GM23338 (cell line): ENCODE results near the gene XRN2. TPM values are rescaled to one million over a fixed set of nuclear protein-coding genes. Genes with fewer than 3 reads are reported as not detected.

Source experiments
- ATAC-seq: fragments of 200-7000 bp; cut with Tn5 transposase; 3 replicates; pipeline ENCODE4 v1.9.1; 2020
- DNase-seq: peaks from one replicate; pipeline ENCODE4 v3.0.0-alpha.2; 2015; ENCODE audit warnings: low spot score
- H2AFZ ChIP-seq: fragments of 200-600 bp; sonication (generic); 2 replicates; pipeline ENCODE4 v1.8.0; 2016; ENCODE audit warnings: antibody characterized with exemption, mild to moderate bottlenecking, moderate library complexity
- H3F3A ChIP-seq: fragments of 200-600 bp; sonication (generic); replicated peaks from 2 replicates; pipeline ENCODE4 v1.8.0; 2017; ENCODE audit warnings: antibody characterized with exemption, mixed run types, low read depth
- H3K27ac ChIP-seq: fragments of 200-600 bp; sonication (generic); 2 replicates; pipeline ENCODE4 v1.6.1; 2016; ENCODE audit warnings: low read depth
- H3K27me3 ChIP-seq: fragments of 200-600 bp; sonication (generic); 2 replicates; pipeline ENCODE4 v1.8.0; 2016; ENCODE audit warnings: mild to moderate bottlenecking, mixed run types, moderate library complexity; ENCODE audit not compliant: insufficient read depth
- H3K36me3 ChIP-seq: fragments of 200-600 bp; sonication (generic); 2 replicates; pipeline ENCODE4 v1.8.0; 2016; ENCODE audit warnings: mild to moderate bottlenecking; ENCODE audit not compliant: insufficient read depth
- H3K4me1 ChIP-seq: fragments of 200-600 bp; sonication (generic); 2 replicates; pipeline ENCODE4 v1.8.0; 2016; ENCODE audit warnings: mild to moderate bottlenecking, moderate library complexity; ENCODE audit not compliant: insufficient read depth
- H3K4me2 ChIP-seq: fragments of 200-600 bp; sonication (generic); 2 replicates; pipeline ENCODE4 v1.7.1; 2017; ENCODE audit warnings: mixed run types
- H3K4me3 ChIP-seq: fragments of 200-600 bp; sonication (generic); 2 replicates; pipeline ENCODE4 v1.6.1; 2016; ENCODE audit warnings: mixed run types
- H3K79me2 ChIP-seq: fragments of 200-600 bp; sonication (generic); replicated peaks from 2 replicates; pipeline ENCODE4 v1.8.0; 2017; ENCODE audit warnings: mild to moderate bottlenecking; ENCODE audit not compliant: insufficient read depth
- H3K9me2 ChIP-seq: fragments of 200-600 bp; sonication (generic); 2 replicates; pipeline ENCODE4 v1.8.0; 2017; ENCODE audit not compliant: insufficient read depth
- H4K20me1 ChIP-seq: fragments of 200-600 bp; sonication (generic); replicated peaks from 2 replicates; pipeline ENCODE4 v1.8.0; 2017; ENCODE audit warnings: mild to moderate bottlenecking; ENCODE audit not compliant: insufficient read depth
- H3K27ac Mint-ChIP-seq: 2 replicates; pipeline ENCODE4 v1.8.0; 2020; ENCODE audit warnings: inconsistent platforms, mild to moderate bottlenecking, moderate library complexity, mixed read lengths
- H3K27me3 Mint-ChIP-seq: 3 replicates; pipeline ENCODE4 v1.8.0; 2022; ENCODE audit warnings: low read depth, mild to moderate bottlenecking, moderate library complexity, mixed read lengths, inconsistent platforms; ENCODE audit not compliant: insufficient read depth, poor library complexity
- H3K36me3 Mint-ChIP-seq: 3 replicates; pipeline ENCODE4 v1.8.0; 2021; ENCODE audit warnings: low read depth, mild to moderate bottlenecking, inconsistent platforms, moderate library complexity, mixed read lengths
- H3K4me1 Mint-ChIP-seq: 3 replicates; pipeline ENCODE4 v1.8.0; 2020; ENCODE audit warnings: mild to moderate bottlenecking, inconsistent platforms, mixed read lengths
- H3K4me3 Mint-ChIP-seq: 3 replicates; pipeline ENCODE4 v1.8.0; 2021; ENCODE audit warnings: moderate library complexity, mild to moderate bottlenecking, inconsistent platforms, mixed read lengths
- H3K9me3 Mint-ChIP-seq: 3 replicates; pipeline ENCODE4 v1.8.0; 2020; ENCODE audit warnings: moderate library complexity, mild to moderate bottlenecking, inconsistent platforms, mixed read lengths
- CREB1 ChIP-seq: fragments of 250-450 bp; sonication (Bioruptor Pico); IDR thresholded peaks from 2 replicates; pipeline ENCODE4 v1.5.0; 2020; ENCODE audit warnings: low read depth, mild to moderate bottlenecking, moderate library complexity
- EZH2 ChIP-seq: fragments of 200-600 bp; sonication (generic); IDR thresholded peaks from one replicate; pipeline ENCODE4 v1.8.0; 2017; ENCODE audit warnings: antibody characterized with exemption, mild to moderate bottlenecking, low read depth; ENCODE audit not compliant: unreplicated experiment
- EZH2phosphoT487 ChIP-seq: fragments of 200-600 bp; sonication (generic); IDR thresholded peaks from one replicate; pipeline ENCODE4 v1.8.1; 2018; ENCODE audit warnings: antibody characterized with exemption; ENCODE audit not compliant: unreplicated experiment
- NANOG ChIP-seq: IDR thresholded peaks from 2 replicates; pipeline ENCODE4 v1.6.1; 2016; ENCODE audit warnings: antibody characterized with exemption, borderline replicate concordance
- POLR2AphosphoS5 ChIP-seq: IDR thresholded peaks from 2 replicates; pipeline ENCODE4 v1.6.1; 2016; ENCODE audit warnings: antibody characterized with exemption, low read depth
- STAT1 ChIP-seq: IDR thresholded peaks from one replicate; pipeline ENCODE4 v1.6.1; 2016; ENCODE audit warnings: antibody characterized with exemption; ENCODE audit not compliant: unreplicated experiment
- ZNF114 ChIP-seq: fragments of 250-450 bp; sonication (Bioruptor Pico); IDR thresholded peaks from 2 replicates; pipeline ENCODE4 v1.5.0; 2020; ENCODE audit warnings: mild to moderate bottlenecking, moderate library complexity
- ZNF331 ChIP-seq: fragments of 250-450 bp; sonication (Bioruptor Pico); IDR thresholded peaks from 2 replicates; pipeline ENCODE4 v1.5.0; 2020; ENCODE audit warnings: low read depth, mild to moderate bottlenecking, moderate library complexity
- polyA plus RNA-seq: library from polyadenylated mRNA; unstranded; fragments of >200 nt; fragmentation: Nextera tagmentation; extraction: Ambion mirVana; gene quantifications from 2 replicates; pipeline ENCODE4 v1.2.1, GENCODE V29; 2016
- total RNA-seq: library from RNA; depleted of rRNA; stranded (reverse); fragments of >200 nt; shearing (Covaris generic); gene quantifications from 2 replicates; pipeline ENCODE4 v1.2.3, GENCODE V29; 2014
- TF ChIP-seq, protein P1 (sequence below): fragments of 250-450 bp; sonication (Bioruptor Pico); IDR thresholded peaks from 2 replicates; pipeline ENCODE4 v1.5.0; 2020; ENCODE audit warnings: mild to moderate bottlenecking, moderate library complexity
- TF ChIP-seq, protein P2 (sequence below): IDR thresholded peaks from one replicate; pipeline ENCODE4 v1.6.1; 2018; ENCODE audit warnings: antibody characterized with exemption; ENCODE audit not compliant: unreplicated experiment

XRN2 gene
- total and polyA plus RNA-seq, 2 experiments from 2014 or later: 113 to 150 TPM

DNA sequence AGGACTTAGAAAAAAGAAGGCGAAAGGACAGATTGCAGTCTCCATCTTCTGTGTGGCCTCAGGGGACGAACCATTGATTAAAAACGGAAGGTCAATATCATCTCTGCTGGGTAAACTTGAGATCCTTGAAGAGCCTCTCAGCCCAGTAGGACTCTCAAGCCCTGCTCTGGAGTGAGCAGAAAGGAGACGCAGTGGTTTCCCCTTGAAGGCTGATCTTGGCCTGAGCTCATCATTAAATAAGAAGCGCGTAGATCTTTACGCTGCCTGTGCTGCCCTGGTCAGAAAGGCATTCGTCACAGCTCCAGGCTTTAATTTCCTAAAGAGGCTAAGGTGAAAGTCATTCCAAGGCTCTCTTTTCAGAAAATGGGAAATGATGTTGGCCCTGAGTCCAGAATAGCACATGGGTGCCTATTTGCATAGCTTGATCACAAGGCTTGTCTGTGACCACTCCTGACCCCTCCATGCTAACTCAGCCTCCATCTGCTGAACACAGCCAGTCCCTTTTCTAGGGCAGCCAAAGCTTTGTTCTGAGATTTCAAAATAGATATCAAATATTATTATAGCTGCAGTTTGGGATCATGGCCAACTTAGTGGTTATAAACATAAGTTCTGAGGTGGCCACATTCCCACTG is 29.3 kb upstream of the XRN2 start (continued):
- TF ChIP-seq, protein P1, sequence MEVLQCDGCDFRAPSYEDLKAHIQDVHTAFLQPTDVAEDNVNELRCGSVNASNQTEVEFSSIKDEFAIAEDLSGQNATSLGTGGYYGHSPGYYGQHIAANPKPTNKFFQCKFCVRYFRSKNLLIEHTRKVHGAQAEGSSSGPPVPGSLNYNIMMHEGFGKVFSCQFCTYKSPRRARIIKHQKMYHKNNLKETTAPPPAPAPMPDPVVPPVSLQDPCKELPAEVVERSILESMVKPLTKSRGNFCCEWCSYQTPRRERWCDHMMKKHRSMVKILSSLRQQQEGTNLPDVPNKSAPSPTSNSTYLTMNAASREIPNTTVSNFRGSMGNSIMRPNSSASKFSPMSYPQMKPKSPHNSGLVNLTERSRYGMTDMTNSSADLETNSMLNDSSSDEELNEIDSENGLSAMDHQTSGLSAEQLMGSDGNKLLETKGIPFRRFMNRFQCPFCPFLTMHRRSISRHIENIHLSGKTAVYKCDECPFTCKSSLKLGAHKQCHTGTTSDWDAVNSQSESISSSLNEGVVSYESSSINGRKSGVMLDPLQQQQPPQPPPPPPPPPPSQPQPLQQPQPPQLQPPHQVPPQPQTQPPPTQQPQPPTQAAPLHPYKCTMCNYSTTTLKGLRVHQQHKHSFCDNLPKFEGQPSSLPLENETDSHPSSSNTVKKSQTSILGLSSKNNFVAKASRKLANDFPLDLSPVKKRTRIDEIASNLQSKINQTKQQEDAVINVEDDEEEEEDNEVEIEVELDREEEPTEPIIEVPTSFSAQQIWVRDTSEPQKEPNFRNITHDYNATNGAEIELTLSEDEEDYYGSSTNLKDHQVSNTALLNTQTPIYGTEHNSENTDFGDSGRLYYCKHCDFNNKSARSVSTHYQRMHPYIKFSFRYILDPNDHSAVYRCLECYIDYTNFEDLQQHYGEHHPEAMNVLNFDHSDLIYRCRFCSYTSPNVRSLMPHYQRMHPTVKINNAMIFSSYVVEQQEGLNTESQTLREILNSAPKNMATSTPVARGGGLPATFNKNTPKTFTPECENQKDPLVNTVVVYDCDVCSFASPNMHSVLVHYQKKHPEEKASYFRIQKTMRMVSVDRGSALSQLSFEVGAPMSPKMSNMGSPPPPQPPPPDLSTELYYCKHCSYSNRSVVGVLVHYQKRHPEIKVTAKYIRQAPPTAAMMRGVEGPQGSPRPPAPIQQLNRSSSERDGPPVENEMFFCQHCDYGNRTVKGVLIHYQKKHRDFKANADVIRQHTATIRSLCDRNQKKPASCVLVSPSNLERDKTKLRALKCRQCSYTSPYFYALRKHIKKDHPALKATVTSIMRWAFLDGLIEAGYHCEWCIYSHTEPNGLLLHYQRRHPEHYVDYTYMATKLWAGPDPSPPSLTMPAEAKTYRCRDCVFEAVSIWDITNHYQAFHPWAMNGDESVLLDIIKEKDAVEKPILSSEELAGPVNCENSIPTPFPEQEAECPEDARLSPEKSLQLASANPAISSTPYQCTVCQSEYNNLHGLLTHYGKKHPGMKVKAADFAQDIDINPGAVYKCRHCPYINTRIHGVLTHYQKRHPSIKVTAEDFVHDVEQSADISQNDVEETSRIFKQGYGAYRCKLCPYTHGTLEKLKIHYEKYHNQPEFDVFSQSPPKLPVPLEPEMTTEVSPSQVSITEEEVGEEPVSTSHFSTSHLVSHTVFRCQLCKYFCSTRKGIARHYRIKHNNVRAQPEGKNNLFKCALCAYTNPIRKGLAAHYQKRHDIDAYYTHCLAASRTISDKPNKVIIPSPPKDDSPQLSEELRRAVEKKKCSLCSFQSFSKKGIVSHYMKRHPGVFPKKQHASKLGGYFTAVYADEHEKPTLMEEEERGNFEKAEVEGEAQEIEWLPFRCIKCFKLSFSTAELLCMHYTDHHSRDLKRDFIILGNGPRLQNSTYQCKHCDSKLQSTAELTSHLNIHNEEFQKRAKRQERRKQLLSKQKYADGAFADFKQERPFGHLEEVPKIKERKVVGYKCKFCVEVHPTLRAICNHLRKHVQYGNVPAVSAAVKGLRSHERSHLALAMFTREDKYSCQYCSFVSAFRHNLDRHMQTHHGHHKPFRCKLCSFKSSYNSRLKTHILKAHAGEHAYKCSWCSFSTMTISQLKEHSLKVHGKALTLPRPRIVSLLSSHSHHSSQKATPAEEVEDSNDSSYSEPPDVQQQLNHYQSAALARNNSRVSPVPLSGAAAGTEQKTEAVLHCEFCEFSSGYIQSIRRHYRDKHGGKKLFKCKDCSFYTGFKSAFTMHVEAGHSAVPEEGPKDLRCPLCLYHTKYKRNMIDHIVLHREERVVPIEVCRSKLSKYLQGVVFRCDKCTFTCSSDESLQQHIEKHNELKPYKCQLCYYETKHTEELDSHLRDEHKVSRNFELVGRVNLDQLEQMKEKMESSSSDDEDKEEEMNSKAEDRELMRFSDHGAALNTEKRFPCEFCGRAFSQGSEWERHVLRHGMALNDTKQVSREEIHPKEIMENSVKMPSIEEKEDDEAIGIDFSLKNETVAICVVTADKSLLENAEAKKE (CRISPR knock-in tag): no peak
- TF ChIP-seq NANOG (no peak), EZH2 (no peak)
- TF ChIP-seq, protein P2, sequence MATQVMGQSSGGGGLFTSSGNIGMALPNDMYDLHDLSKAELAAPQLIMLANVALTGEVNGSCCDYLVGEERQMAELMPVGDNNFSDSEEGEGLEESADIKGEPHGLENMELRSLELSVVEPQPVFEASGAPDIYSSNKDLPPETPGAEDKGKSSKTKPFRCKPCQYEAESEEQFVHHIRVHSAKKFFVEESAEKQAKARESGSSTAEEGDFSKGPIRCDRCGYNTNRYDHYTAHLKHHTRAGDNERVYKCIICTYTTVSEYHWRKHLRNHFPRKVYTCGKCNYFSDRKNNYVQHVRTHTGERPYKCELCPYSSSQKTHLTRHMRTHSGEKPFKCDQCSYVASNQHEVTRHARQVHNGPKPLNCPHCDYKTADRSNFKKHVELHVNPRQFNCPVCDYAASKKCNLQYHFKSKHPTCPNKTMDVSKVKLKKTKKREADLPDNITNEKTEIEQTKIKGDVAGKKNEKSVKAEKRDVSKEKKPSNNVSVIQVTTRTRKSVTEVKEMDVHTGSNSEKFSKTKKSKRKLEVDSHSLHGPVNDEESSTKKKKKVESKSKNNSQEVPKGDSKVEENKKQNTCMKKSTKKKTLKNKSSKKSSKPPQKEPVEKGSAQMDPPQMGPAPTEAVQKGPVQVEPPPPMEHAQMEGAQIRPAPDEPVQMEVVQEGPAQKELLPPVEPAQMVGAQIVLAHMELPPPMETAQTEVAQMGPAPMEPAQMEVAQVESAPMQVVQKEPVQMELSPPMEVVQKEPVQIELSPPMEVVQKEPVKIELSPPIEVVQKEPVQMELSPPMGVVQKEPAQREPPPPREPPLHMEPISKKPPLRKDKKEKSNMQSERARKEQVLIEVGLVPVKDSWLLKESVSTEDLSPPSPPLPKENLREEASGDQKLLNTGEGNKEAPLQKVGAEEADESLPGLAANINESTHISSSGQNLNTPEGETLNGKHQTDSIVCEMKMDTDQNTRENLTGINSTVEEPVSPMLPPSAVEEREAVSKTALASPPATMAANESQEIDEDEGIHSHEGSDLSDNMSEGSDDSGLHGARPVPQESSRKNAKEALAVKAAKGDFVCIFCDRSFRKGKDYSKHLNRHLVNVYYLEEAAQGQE: no peak

DNA sequence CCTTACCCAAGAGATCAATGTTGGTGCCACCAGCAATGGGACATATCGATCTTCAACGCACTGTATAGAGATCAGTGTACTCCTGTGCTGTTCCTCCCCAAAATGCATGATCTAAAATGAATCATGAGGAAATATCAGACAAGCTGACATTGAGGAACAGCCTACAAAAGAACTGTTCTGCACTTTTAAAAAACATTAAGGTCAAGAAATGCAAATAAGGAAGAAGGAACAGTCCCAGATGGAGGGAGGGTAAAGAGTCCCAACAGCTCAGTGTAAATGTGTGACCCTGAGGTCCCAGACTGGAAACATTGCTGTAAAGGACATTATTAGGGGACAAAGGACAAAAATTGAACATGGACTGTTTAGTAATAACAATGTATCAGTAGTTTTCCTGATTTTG is 24.3 kb upstream of the XRN2 start:
- Histone ChIP-seq H3F3A (no peaks in the 10 kb centered on the region), H4K20me1 (no peaks in the 10 kb centered on the region), H3K4me3 (no peak overlapping the region), H3K36me3 (no peaks in the 10 kb centered on the region), H3K4me2 (no peak overlapping the region), H2AFZ (no peak overlapping the region), H3K4me1 (no peaks in the 10 kb centered on the region), H3K27ac (no peak overlapping the region), H3K9me2 (0 out of 2 replicates have a peak, but pooled peaks cover 5% of the 10 kb centered on the region), H3K27me3 (no peaks in the 10 kb centered on the region), H3K79me2 (no peaks in the 10 kb centered on the region)
- H3K27me3 Mint-ChIP-seq: no peaks in the 10 kb centered on the region
- DNase-seq (no peak), ATAC-seq (no peak)
- no peaks in the 10 kb centered on the region for H3K4me1 Mint-ChIP-seq
- H3K9me3 Mint-ChIP-seq: no peaks in the 10 kb centered on the region
- H3K36me3 Mint-ChIP-seq: no peaks in the 10 kb centered on the region
- H3K27ac Mint-ChIP-seq: no peak overlapping the region
- no peak overlapping the region for H3K4me3 Mint-ChIP-seq
- TF ChIP-seq STAT1 (no peak), POLR2AphosphoS5 (no peak), ZNF331 (no peak), NANOG (no peak), EZH2phosphoT487 (no peak), CREB1 (CRISPR knock-in tag) (no peak), EZH2 (no peak), ZNF114 (CRISPR knock-in tag) (no peak)
- TF ChIP-seq, protein P2: no peak
